HEK293 (cell line): ENCODE data around the gene SPEM1.

Experiments used
- KLF1 ChIP-seq: fragments of 450-650 bp; formaldehyde crosslinking; IDR thresholded peaks from 2 replicates; pipeline ENCODE4 v1.5.1; 2016; ENCODE audit warnings: missing biosample characterization, missing genetic modification characterization
- OSR2 ChIP-seq: fragments of 450-650 bp; formaldehyde crosslinking; IDR thresholded peaks from 2 replicates; pipeline ENCODE4 v1.5.1; 2016; ENCODE audit warnings: missing biosample characterization, missing genetic modification characterization
- PRDM6 ChIP-seq: fragments of 450-650 bp; formaldehyde crosslinking; IDR thresholded peaks from 2 replicates; pipeline ENCODE4 v1.5.1; 2017; ENCODE audit warnings: missing biosample characterization, missing genetic modification characterization
- REST ChIP-seq: fragments of 450-650 bp; formaldehyde crosslinking; IDR thresholded peaks from 2 replicates; pipeline ENCODE4 v1.5.1; 2016; ENCODE audit warnings: missing biosample characterization, missing genetic modification characterization
- TCF7L2 ChIP-seq: IDR thresholded peaks from 2 replicates; pipeline ENCODE4 v1.6.1; 2011; ENCODE audit warnings: low read depth, mild to moderate bottlenecking, inconsistent platforms, low read length, moderate library complexity, borderline replicate concordance
- ZNF362 ChIP-seq: fragments of 450-650 bp; formaldehyde crosslinking; IDR thresholded peaks from 2 replicates; pipeline ENCODE4 v1.5.1; 2016; ENCODE audit warnings: missing biosample characterization, missing genetic modification characterization
- ZNF561 ChIP-seq: fragments of 450-650 bp; IDR thresholded peaks from 2 replicates; pipeline ENCODE4 v1.5.1; 2018; ENCODE audit warnings: missing biosample characterization, missing genetic modification characterization, borderline replicate concordance
- ZNF639 ChIP-seq: fragments of 450-650 bp; formaldehyde crosslinking; IDR thresholded peaks from 2 replicates; pipeline ENCODE4 v1.5.1; 2016; ENCODE audit warnings: missing biosample characterization, missing genetic modification characterization
- ZNF670 ChIP-seq: fragments of 450-650 bp; formaldehyde crosslinking; IDR thresholded peaks from 2 replicates; pipeline ENCODE4 v1.5.1; 2016; ENCODE audit warnings: missing biosample characterization, missing genetic modification characterization, low read depth
- ZNF776 ChIP-seq: fragments of 450-650 bp; formaldehyde crosslinking; IDR thresholded peaks from 2 replicates; pipeline ENCODE4 v1.5.0; 2017; ENCODE audit warnings: missing biosample characterization, missing genetic modification characterization, borderline replicate concordance

- TF ChIP-seq ZNF670 (tag by site-specific recombination) (no peak), REST (no peak), OSR2 (tag by site-specific recombination) (no peak), PRDM6 (tag by site-specific recombination) (no peak), ZNF639 (tag by site-specific recombination) (no peak), ZNF362 (tag by site-specific recombination) (no peak), ZNF776 (tag by site-specific recombination) (no peak), TCF7L2 (no peak), KLF1 (tag by site-specific recombination) (no peak), ZNF561 (tag by site-specific recombination) (no peak)
Measured at GRCh38 chr17:7468290-7468689, 48.2 kb downstream of the SPEM1 start.
